IMR-90 (cell line): ENCODE data around the gene GPRC6A.

Experiments used
- CTCF ChIP-seq: conservative IDR thresholded peaks from 2 replicates; pipeline ENCODE4 v1.5.1; 2012; ENCODE audit warnings: mild to moderate bottlenecking, low read depth, low read length, improper control_type of control experiment
- ELK1 ChIP-seq: fragments of 150-350 bp; IDR thresholded peaks from 2 replicates; pipeline ENCODE4 v1.6.1; 2016; ENCODE audit warnings: low read depth, mild to moderate bottlenecking, low read length, moderate library complexity, borderline replicate concordance
- FOS ChIP-seq: fragments of 150-350 bp; IDR thresholded peaks from 2 replicates; pipeline ENCODE4 v1.6.1; 2016; ENCODE audit warnings: low read depth, low read length
- MAFK ChIP-seq: IDR thresholded peaks from 2 replicates; pipeline ENCODE4 v1.6.1; 2012; ENCODE audit warnings: low read depth, low read length, improper control_type of control experiment
- POLR2A ChIP-seq: IDR thresholded peaks from 2 replicates; pipeline ENCODE4 v1.6.1; 2012; ENCODE audit warnings: mild to moderate bottlenecking, low read depth, low read length
- SMC3 ChIP-seq: fragments of 150-350 bp; IDR thresholded peaks from 2 replicates; pipeline ENCODE4 v1.6.1; 2016; ENCODE audit warnings: low read depth, mild to moderate bottlenecking, antibody characterized with exemption, low read length, moderate library complexity
- TF ChIP-seq, protein P1 (sequence below): fragments of 150-350 bp; IDR thresholded peaks from 2 replicates; pipeline ENCODE4 v1.6.1; 2017; ENCODE audit warnings: mild to moderate bottlenecking, antibody characterized with exemption, low read length, low read depth

- TF ChIP-seq CTCF: no peak
- TF ChIP-seq ELK1: no peak
- TF ChIP-seq FOS: no peak
- no peak for TF ChIP-seq SMC3
- TF ChIP-seq MAFK: no peak
- TF ChIP-seq, protein P1, sequence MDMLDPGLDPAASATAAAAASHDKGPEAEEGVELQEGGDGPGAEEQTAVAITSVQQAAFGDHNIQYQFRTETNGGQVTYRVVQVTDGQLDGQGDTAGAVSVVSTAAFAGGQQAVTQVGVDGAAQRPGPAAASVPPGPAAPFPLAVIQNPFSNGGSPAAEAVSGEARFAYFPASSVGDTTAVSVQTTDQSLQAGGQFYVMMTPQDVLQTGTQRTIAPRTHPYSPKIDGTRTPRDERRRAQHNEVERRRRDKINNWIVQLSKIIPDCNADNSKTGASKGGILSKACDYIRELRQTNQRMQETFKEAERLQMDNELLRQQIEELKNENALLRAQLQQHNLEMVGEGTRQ: no peak
- TF ChIP-seq POLR2A: no peak
These were observed 31.3 kb downstream of the GPRC6A start for GRCh38 chr6:116797585-116797984.
